ENCODE data around the gene ZFYVE16.
A peak's percentile ranks its signal among the peaks of the same experiment; 100 is the strongest.
"Not testable (repeated sequence)": the region's sequence is repeated elsewhere in the genome, so short reads cannot be mapped to it uniquely, and the experiment has no call there.

The ZFYVE16 gene

GRCh38 chr5:80407735-80408483, at the start of gene ZFYVE16:
Gene ZFYVE16 (plus strand): TSS chr5:80408064. CDS start chr5:80434148, 26,084 bp downstream.
- DNase-seq (ENCODE audit: low spot score), result peak; percentile 93

GRCh38 chr5:80360914-80361444, 46.9 kb upstream of the ZFYVE16 start:
- no peak for DNase-seq (ENCODE audit: low spot score)

- DNase-seq (ENCODE audit: low spot score), result no peak
Measured at GRCh38 chr5:80364892-80365291, 43.0 kb upstream of the ZFYVE16 start.

GRCh38 chr5:80368661-80369480, 39.0 kb upstream of the ZFYVE16 start:
- DNase-seq (ENCODE audit: low spot score), result no peak

- no peak for DNase-seq (ENCODE audit: low spot score)
Measured at GRCh38 chr5:80369521-80369920, 38.3 kb upstream of the ZFYVE16 start.

GRCh38 chr5:80370390-80370789, 37.5 kb upstream of the ZFYVE16 start:
- no peak for DNase-seq (ENCODE audit: low spot score)

- no peak for DNase-seq (ENCODE audit: low spot score)
Measured at GRCh38 chr5:80372780-80373179, 35.1 kb upstream of the ZFYVE16 start.

- no peak for DNase-seq (ENCODE audit: low spot score)
Measured at GRCh38 chr5:80374188-80374587, 33.7 kb upstream of the ZFYVE16 start.

GRCh38 chr5:80376557-80376956, 31.3 kb upstream of the ZFYVE16 start:
- no peak for DNase-seq (ENCODE audit: low spot score)

- no peak for DNase-seq (ENCODE audit: low spot score)
Measured at GRCh38 chr5:80382488-80382887, 25.4 kb upstream of the ZFYVE16 start.

- DNase-seq (ENCODE audit: low spot score), result no peak
Measured at GRCh38 chr5:80387063-80387768, 20.6 kb upstream of the ZFYVE16 start.

GRCh38 chr5:80389580-80389979, 18.3 kb upstream of the ZFYVE16 start:
- no peak for DNase-seq (ENCODE audit: low spot score)

- not testable (repeated sequence) for DNase-seq (ENCODE audit: low spot score)
Measured at GRCh38 chr5:80390413-80390812, 17.5 kb upstream of the ZFYVE16 start.

- not testable (repeated sequence) for DNase-seq (ENCODE audit: low spot score)
Measured at GRCh38 chr5:80391267-80391666, 16.6 kb upstream of the ZFYVE16 start.

GRCh38 chr5:80399526-80400239, 8.2 kb upstream of the ZFYVE16 start:
- no peak for DNase-seq (ENCODE audit: low spot score)

GRCh38 chr5:80400368-80400767, 7.5 kb upstream of the ZFYVE16 start:
- not testable (repeated sequence) for DNase-seq (ENCODE audit: low spot score)

GRCh38 chr5:80403782-80404181, 4.1 kb upstream of the ZFYVE16 start:
- no peak for DNase-seq (ENCODE audit: low spot score)

GRCh38 chr5:80406980-80407734, 707 bp upstream of the ZFYVE16 start:
- no peak for DNase-seq (ENCODE audit: low spot score)

- DNase-seq (ENCODE audit: low spot score), result no peak
Measured at GRCh38 chr5:80408484-80409366, 861 bp downstream of the ZFYVE16 start.

Measured in hematopoietic multipotent progenitor cell treated with erythropoietin and hydrocortisone succinate and interleukin-3 and kit ligand, for 17 days (in vitro differentiated cells).